ENCODE measurements around the gene SMARCD3. TPM values are rescaled to one million over a fixed set of nuclear protein-coding genes. Genes with fewer than 3 reads are reported as not detected.

The SMARCD3 gene
- polyA plus RNA-seq, 1 donor from 2014 or later: 199 TPM

DNA sequence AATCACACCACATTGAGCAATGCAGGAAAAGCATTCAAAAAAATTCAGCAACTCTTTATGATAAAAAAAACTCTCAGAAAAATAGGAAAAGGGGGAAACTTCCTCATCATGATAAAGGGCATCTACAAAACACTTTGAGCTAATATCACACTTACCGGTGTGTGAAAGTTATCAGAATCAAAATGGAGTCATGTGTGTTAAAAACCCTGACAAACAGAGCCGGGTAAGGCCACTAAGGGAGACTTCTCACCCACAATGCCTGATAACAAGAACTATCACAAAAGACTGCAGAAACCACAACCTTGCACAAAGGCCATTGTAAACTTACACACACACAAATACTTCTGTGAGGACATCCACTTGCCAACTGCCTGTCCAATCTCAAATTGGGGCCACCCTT, 34.8 kb upstream of the SMARCD3 start:
- TF ChIP-seq POLR2AphosphoS5 (IDR thresholded peaks at IDR 0.05) (no peak), TAF1 (IDR thresholded peaks at IDR 0.05; ENCODE audit: low read depth) (no peak), RAD21 (conservative IDR thresholded peaks at IDR 0.05) (no peak), EP300 (conservative IDR thresholded peaks at IDR 0.05; ENCODE audit: poor library complexity, severe bottlenecking) (no peak), EZH2 (IDR thresholded peaks at IDR 0.05; ENCODE audit: borderline replicate concordance, insufficient read depth, low read length, poor library complexity, severe bottlenecking) (no peak), SMC3 (conservative IDR thresholded peaks at IDR 0.05; ENCODE audit: poor library complexity) (no peak), MXI1 (conservative IDR thresholded peaks at IDR 0.05; ENCODE audit: poor library complexity, severe bottlenecking) (no peak)
- TF ChIP-seq, protein P1, sequence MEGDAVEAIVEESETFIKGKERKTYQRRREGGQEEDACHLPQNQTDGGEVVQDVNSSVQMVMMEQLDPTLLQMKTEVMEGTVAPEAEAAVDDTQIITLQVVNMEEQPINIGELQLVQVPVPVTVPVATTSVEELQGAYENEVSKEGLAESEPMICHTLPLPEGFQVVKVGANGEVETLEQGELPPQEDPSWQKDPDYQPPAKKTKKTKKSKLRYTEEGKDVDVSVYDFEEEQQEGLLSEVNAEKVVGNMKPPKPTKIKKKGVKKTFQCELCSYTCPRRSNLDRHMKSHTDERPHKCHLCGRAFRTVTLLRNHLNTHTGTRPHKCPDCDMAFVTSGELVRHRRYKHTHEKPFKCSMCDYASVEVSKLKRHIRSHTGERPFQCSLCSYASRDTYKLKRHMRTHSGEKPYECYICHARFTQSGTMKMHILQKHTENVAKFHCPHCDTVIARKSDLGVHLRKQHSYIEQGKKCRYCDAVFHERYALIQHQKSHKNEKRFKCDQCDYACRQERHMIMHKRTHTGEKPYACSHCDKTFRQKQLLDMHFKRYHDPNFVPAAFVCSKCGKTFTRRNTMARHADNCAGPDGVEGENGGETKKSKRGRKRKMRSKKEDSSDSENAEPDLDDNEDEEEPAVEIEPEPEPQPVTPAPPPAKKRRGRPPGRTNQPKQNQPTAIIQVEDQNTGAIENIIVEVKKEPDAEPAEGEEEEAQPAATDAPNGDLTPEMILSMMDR (IDR thresholded peaks at IDR 0.05; ENCODE audit: poor library complexity, severe bottlenecking): no peak
- TF ChIP-seq, protein P2, sequence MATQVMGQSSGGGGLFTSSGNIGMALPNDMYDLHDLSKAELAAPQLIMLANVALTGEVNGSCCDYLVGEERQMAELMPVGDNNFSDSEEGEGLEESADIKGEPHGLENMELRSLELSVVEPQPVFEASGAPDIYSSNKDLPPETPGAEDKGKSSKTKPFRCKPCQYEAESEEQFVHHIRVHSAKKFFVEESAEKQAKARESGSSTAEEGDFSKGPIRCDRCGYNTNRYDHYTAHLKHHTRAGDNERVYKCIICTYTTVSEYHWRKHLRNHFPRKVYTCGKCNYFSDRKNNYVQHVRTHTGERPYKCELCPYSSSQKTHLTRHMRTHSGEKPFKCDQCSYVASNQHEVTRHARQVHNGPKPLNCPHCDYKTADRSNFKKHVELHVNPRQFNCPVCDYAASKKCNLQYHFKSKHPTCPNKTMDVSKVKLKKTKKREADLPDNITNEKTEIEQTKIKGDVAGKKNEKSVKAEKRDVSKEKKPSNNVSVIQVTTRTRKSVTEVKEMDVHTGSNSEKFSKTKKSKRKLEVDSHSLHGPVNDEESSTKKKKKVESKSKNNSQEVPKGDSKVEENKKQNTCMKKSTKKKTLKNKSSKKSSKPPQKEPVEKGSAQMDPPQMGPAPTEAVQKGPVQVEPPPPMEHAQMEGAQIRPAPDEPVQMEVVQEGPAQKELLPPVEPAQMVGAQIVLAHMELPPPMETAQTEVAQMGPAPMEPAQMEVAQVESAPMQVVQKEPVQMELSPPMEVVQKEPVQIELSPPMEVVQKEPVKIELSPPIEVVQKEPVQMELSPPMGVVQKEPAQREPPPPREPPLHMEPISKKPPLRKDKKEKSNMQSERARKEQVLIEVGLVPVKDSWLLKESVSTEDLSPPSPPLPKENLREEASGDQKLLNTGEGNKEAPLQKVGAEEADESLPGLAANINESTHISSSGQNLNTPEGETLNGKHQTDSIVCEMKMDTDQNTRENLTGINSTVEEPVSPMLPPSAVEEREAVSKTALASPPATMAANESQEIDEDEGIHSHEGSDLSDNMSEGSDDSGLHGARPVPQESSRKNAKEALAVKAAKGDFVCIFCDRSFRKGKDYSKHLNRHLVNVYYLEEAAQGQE (IDR thresholded peaks at IDR 0.05; ENCODE audit: borderline replicate concordance): no peak
- no peak overlapping the region for H2AFZ ChIP-seq (ENCODE audit: low read depth, low read length)
- H3K27ac ChIP-seq (ENCODE audit: low read length): no peak overlapping the region
- no peaks in the 10 kb centered on the region for H3K36me3 ChIP-seq (ENCODE audit: insufficient read depth, low read length)
- H3F3A ChIP-seq (ENCODE audit: insufficient read depth, low read length, poor library complexity, severe bottlenecking): no peaks in the 10 kb centered on the region
- H3K9me3 ChIP-seq (ENCODE audit: low read length): no peaks in the 10 kb centered on the region
- H3K4me3 ChIP-seq (ENCODE audit: low read length): no peak overlapping the region
- no peaks in the 10 kb centered on the region for H4K20me1 ChIP-seq (ENCODE audit: insufficient read depth)
- H3K79me2 ChIP-seq (replicated peaks; ENCODE audit: insufficient read depth, low read length): no peaks in the 10 kb centered on the region
- H3K4me2 ChIP-seq (ENCODE audit: low read length): no peak overlapping the region
- no peaks in the 10 kb centered on the region for H3K9me2 ChIP-seq (ENCODE audit: insufficient read depth, low read length)
- H3K27me3 ChIP-seq (ENCODE audit: insufficient read depth, low read depth, low read length): no peaks in the 10 kb centered on the region
- no peak overlapping the region for H3K9ac ChIP-seq (ENCODE audit: low read length)

DNA sequence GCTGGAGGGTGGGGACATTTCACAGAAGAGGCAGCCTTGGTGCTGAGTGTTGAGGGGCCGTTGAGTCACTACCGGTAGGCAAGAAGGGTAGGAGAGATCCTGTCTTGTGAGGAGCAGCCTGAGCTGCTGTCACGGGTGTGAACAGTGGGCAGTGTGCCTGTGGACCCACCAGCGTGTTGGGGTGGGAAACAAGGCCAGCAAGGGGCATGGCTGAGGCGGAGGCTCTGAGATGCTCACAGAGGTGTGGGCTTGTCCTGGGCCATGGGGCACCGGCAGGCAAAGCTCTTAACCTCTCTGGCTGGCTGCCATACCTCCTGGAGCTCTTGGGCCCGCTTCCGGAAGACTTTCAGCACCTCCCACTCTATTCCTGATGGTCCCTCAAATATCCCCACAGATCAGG, 33.6 kb upstream of the SMARCD3 start:
- Histone ChIP-seq H4K20me1 (ENCODE audit: insufficient read depth) (no peaks in the 10 kb centered on the region), H3K36me3 (ENCODE audit: insufficient read depth, low read length) (no peaks in the 10 kb centered on the region), H3F3A (ENCODE audit: insufficient read depth, low read length, poor library complexity, severe bottlenecking) (no peaks in the 10 kb centered on the region), H3K4me2 (ENCODE audit: low read length) (no peak overlapping the region), H3K9ac (ENCODE audit: low read length) (no peak overlapping the region), H3K27ac (ENCODE audit: low read length) (no peak overlapping the region), H3K9me2 (ENCODE audit: insufficient read depth, low read length) (no peaks in the 10 kb centered on the region), H2AFZ (ENCODE audit: low read depth, low read length) (no peak overlapping the region), H3K27me3 (ENCODE audit: insufficient read depth, low read depth, low read length) (no peaks in the 10 kb centered on the region), H3K79me2 (replicated peaks; ENCODE audit: insufficient read depth, low read length) (no peaks in the 10 kb centered on the region), H3K4me3 (ENCODE audit: low read length) (no peak overlapping the region), H3K9me3 (ENCODE audit: low read length) (no peaks in the 10 kb centered on the region)
- TF ChIP-seq EP300 (conservative IDR thresholded peaks at IDR 0.05; ENCODE audit: poor library complexity, severe bottlenecking): no peak
- TF ChIP-seq TAF1 (IDR thresholded peaks at IDR 0.05; ENCODE audit: low read depth): no peak
- TF ChIP-seq, protein P1 (IDR thresholded peaks at IDR 0.05; ENCODE audit: poor library complexity, severe bottlenecking): no peak
- TF ChIP-seq MXI1 (conservative IDR thresholded peaks at IDR 0.05; ENCODE audit: poor library complexity, severe bottlenecking): no peak
- TF ChIP-seq, protein P2 (IDR thresholded peaks at IDR 0.05; ENCODE audit: borderline replicate concordance): no peak
- TF ChIP-seq POLR2AphosphoS5 (IDR thresholded peaks at IDR 0.05): no peak
- no peak for TF ChIP-seq EZH2 (IDR thresholded peaks at IDR 0.05; ENCODE audit: borderline replicate concordance, insufficient read depth, low read length, poor library complexity, severe bottlenecking)
- no peak for TF ChIP-seq RAD21 (conservative IDR thresholded peaks at IDR 0.05)
